GM18520 (cell line): ENCODE measurements around the gene OR1I1.
A peak's percentile ranks its signal among the peaks of the same experiment; 100 is the strongest.

Source experiments
- ATAC-seq: cut with Tn5 transposase; IDR thresholded peaks from one replicate; pipeline ENCODE4 v1.9.1; 2021; ENCODE audit not compliant: unreplicated experiment

The OR1I1 gene

GRCh38 chr19:15116856-15117255, 34.8 kb downstream of the OR1I1 start:
- ATAC-seq: no peak

- ATAC-seq: no peak
These were observed 36.2 kb downstream of the OR1I1 start for GRCh38 chr19:15118248-15118647.

DNA sequence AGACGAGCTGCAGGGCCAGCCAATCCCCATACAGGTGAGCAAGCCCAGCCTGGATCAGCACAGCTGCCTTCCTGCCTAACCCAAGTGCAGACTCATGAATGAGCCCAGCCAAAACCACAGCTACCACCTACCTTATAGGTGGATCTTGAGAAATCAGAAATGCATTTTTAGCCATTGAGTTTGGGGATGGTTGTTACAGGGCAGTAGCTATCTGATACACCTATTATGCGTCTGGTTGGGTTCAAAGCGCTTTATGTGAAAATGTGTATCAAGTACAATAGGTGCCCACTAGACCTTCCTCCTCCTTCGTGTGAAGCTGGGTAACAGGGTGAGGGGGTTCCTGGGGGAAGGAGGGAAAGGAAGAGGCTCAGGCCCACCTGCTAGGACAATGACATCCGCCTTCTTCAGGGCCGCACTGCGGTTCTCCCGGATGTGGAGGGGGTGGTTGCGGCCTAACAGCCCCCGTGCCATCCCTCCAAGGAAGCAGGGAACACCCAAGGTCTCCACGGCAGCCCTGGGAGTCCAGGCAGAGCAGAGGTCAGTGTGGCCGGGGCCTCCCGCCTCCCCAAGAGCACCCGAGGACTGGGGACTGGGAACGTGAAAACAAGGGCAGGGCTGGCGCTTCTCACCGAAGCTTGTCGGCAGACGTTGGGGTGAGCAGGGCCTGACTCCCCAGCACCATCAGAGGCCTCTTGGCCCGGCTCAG, 36.9 kb downstream of the OR1I1 start:
- no peak for ATAC-seq

DNA sequence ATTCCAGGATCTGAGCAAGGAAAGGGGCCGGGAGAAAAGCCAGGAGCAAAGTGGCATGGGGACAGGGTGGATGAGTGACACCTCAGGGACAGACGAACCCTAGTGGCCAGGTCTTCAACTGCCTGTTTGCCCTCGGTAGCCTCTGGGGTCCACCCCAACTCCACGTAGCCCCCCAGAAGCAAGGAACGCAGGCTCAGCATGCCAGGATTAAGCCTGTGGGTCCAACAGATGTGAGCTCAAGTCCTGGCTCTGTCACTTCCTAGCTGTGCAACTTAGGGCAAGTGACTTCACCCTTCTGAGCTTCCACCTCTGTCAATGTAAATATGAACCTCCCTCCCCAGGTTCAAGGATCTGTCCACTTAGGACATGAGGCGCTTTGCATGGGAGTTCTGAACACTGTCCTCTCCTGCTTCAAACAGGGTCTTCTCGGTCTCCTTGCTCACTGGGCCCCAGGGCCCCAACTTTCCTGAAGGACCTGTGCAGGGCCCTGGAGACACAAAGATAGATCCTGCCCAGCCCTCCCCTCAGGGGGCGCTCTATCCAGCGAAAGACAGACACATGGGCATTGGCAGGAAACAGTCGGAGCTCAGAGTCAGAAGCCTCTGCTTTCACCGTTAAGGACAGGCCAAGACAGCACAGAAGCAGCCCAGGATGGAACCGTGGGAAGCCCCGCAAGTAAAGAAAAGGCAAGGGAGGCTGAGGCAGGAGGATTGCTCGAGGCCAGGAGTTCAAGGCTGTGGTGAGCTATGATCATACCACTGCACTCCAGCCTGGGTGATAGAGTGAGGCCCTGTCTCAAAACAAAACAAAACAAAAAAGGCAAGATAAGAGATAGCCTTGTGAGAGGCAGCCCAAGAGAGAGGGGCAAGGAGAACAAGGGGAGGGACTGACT, 38.4 kb downstream of the OR1I1 start:
- ATAC-seq: no peak

DNA sequence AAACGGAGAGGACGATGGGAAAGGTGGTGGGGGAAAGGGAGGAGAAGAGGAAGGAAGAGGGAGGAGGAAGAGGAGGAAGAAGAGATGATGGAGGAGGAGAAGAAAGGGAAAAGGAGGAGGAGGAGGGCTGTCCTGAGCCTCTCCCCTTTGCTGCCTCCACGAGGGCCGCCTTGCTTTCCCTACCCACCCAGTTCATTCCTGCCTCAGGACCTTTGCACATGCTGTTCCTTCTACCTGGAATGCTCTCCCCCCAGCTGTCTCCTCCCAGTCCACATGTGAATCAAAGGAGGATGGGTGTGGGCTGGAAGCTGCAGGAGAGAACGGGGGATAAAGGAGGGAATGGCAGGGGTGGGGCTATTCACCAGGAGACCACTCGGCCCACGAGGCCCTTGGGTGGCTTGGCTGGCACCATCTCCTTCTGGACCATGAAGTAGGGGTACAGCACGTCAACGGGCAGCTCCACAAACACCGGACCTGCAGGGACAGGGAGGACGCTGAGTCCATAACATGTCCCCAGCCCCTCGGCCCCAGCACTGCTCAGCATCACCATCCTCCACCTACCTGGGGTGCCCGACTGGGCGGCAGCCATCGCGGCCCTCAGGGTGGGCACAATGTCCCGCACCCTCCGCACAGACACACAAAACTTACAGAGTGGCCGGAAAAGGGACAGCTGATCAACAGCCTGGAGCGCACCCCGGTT, 40.5 kb downstream of the OR1I1 start:
- no peak for ATAC-seq

DNA sequence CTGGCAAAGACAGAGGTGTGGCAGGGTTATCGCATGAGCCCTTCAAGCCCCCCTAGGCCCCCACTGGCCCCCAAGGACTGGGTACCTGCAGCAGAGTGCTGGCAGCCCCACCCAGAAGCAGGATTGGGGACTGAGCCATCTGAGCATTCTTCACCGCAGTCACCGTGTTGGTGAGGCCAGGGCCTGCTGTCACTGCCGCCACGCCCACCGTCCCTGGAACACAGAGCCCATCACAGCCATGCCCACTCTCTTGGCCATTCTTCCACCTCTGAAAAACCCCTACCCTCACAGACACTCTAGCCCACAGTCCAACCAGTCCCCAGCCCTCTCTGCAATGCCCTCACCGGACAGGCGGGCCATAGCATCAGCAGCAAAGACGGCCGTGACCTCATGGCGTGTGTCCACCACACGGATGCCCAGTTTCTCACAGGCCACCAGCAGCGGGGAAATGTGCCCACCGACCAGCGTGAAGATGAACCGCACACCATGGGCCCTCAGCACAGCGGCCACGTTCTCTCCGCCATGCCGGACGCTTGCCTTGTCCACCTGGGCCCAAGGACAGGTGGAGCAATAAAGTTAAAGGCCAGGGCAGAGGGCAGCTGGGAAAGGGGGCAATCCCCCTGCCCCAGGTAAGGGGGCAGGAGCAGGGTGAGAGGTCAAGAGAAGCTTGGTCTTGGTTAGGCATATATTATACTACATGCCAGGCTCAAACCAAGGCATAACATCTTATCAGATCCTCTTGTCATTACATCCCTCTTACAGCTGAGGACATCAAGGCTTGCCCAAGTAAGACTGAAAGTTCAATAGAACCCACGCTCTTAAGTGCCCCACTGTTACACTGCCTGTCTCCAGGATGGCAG, 41.2 kb downstream of the OR1I1 start:
- ATAC-seq: no peak

- no peak for ATAC-seq
These were observed 41.9 kb downstream of the OR1I1 start for GRCh38 chr19:15123900-15124299.

- ATAC-seq: no peak
These were observed 42.7 kb downstream of the OR1I1 start for GRCh38 chr19:15124572-15125231.

DNA sequence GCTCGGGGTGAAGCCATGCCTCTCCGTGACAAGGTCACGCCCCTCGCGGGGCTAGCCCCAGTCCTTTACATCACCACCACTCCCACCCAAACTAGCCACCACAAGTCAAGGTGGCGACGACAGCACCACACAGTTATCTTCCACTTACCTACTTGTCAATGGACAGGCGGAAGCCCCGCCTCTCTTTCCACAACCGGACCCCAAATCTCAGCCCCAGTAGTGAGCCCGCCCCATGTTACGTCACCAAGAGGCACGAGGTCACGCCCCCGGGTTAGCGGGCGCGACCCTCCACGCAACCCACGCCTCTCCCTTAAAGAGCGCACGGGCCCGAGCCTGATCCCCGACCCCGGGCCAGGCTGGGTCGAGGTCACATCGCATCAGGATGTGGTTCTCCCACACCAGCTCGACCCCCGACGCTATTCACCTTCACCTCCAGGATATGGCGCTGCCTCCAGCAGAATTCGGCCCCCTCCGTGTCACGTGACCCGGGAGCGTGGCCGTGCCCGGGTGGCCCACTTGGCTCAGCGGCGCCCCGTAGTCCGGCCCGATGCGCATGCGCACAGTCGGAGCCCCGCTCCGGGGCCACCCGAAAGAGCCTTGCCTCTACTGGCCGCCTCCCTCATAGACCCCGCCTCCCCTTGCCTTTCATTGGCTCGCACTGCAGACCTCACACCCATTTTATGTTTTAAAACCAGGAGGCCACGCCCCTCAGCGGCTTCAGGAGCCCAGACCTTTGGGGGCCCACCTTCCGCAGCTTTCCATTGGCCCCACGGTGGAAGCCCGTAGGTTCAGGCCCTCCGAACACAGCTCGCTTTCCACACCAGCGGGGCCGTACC, 43.4 kb downstream of the OR1I1 start:
- peak; percentile 83 for ATAC-seq

DNA sequence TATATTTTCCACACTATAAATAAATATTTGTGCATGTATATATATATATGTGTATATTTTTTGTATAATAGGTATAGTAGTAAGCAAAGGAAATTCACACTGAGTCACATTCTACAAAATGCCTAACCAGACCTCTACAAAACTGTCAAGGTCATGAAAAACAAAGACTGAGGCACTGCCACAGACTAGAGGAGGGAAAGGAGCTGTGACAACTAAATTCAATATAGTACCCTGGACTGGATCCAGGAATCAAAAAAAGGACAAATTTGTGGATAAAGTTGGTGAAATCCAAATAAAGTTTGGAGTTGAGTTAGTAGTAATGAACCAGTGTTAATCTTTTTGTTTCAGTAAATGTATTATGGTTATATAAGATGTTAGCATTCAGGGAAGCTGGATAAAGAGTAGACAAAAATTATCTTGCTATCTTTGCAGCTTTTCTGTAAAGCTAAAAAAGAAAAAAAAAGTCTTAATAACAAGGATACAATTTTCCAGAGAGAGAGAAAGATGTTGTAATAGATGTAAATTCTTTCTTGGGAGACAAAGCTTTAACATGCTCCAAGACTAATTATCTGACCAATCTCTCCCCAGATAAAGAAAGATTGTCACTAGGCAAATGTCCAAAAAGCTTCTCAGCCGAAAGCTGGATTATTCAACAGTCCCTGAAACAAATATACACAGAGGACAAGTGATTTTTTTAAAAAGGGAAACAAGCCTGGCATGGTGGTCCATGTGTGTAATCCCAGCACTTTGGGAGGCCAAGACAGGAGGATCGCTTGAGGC, 44.3 kb downstream of the OR1I1 start:
- ATAC-seq: no peak

- no peak for ATAC-seq
These were observed 46.3 kb downstream of the OR1I1 start for GRCh38 chr19:15128162-15128770.

DNA sequence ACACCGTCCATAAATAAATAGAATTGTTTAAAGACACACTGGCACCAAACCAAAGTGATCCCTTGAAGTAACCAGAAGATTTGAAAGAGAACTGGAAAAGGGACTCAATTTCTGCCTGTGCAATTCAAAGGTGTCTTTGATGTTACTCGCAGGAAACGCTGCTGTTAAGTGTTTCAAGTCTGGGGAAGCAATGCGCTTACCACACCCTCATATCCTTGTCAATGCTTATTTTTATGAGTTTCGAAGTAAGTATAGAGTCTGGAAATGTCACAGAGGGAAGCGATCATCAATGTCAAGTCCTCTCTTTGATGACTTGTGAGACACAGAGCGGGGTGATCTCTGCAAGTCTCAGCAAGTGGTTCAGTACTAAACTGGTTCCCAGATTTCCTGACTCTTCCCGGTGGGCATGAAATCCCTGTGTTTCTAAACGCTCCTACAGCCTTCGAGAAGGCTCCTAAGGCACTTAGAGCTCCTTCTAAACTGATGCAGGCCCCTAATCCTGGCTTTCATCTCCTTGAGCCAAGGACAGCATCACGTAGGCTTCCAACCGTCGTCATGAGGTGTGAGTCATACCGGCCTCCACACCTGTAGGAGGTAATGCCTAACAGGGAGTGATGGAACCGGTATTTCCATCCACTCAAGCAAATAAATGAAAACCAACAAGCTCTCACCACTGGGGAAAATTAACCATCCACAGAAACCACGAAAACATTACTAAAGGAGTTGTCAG, 48.0 kb downstream of the OR1I1 start:
- ATAC-seq: no peak

DNA sequence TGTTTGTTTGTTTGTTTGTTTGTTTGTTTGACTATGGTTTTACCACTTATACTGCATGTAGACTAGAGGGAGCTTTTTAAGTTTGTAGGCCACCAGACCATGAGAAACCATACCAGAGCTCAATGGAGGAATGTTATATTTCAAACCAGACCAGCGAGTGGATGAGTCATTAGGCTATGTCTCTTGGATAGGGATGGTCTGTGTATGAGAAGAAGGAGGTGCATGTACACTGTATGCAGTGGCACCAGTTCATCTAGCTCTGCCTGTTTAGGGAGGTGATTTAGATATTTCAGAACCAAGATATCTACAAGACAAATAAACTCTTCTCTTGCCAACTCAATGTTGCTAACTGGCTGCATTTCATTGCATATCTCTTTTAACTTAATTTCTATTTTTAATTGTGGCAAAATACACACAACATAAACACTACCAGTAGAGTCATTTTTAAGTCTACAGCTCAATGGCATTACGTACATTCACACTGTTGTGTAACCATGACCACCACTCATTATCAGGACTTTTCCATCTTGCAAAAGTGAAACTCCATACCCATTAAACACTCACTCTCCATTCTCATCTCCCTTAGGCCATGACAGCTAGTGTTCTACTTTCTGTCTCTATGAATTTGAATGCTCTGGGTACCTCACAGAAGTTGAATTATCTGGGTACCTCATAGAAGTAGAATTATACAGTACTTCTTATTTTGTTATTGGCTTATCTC, 54.4 kb downstream of the OR1I1 start:
- no peak for ATAC-seq

DNA sequence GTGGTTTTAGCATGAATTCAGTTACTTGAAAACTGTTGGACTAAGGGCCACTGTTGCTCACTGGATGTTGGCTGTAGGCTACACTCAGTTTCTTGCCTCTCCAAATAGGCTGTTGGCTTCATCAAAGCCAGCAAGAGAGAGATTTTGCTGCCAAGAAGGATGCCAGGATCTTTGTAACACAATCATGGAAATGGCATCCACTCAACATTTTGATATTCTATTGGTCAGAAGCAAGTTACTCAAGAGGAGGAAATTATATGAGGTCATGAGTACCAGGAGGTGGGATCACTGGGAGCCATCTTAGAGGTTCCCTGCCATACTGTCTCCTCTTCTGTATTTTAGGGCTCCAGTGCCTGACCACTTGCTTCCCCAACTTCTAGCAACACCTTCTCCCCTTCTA, 55.8 kb downstream of the OR1I1 start:
- ATAC-seq: no peak

GRCh38 chr19:15138427-15138826, 56.4 kb downstream of the OR1I1 start:
- ATAC-seq: no peak

DNA sequence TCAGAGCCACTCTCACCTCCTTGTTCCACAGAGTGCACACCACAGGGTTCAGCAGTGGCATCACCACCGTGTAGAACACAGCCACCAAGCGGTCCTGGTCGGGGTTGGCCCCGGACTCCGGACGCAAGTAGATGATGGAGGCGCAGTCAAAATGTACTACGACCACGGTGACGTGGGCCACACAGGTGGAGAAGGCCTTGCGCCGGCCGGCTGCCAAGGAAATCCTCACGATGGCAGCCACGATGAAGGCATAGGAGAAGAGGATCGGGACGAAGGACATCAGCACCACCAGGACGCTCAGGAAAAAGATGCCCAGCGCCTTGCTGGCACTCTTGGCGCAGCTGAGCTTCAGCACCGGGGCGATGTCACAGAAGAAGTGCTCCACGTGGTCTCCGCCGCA, 59.1 kb downstream of the OR1I1 start:
- ATAC-seq: no peak

- ATAC-seq: no peak
These were observed 60.3 kb downstream of the OR1I1 start for GRCh38 chr19:15142313-15142712.
